ENCODE results near the gene DISP2.

DNA sequence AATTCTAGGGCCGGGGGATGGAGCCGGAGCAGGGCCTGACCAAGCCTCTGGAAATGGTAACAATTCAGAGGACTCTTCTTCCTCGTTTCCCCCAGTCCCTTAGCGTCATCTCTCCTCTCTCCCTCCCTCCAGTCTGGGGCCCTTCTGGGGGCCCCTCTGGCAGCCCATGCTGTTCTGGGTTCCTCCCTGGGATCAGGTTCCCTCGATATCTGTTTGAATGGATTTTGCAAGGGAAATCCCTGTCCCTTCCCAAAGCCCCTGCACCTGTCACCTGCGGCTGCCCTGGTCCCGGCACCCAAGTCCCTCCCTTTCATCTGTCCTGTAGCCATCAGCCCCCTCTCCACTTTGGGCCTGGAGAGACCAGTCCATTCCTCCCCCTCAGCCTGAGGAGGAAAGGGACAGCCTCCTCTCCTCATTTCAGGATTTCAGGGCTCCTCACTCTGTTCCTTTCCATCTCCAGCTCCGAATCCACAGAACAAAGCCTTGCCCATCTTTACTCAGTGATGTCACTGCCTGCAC, 48.6 kb upstream of the DISP2 start:
- TF ChIP-seq, protein P1, sequence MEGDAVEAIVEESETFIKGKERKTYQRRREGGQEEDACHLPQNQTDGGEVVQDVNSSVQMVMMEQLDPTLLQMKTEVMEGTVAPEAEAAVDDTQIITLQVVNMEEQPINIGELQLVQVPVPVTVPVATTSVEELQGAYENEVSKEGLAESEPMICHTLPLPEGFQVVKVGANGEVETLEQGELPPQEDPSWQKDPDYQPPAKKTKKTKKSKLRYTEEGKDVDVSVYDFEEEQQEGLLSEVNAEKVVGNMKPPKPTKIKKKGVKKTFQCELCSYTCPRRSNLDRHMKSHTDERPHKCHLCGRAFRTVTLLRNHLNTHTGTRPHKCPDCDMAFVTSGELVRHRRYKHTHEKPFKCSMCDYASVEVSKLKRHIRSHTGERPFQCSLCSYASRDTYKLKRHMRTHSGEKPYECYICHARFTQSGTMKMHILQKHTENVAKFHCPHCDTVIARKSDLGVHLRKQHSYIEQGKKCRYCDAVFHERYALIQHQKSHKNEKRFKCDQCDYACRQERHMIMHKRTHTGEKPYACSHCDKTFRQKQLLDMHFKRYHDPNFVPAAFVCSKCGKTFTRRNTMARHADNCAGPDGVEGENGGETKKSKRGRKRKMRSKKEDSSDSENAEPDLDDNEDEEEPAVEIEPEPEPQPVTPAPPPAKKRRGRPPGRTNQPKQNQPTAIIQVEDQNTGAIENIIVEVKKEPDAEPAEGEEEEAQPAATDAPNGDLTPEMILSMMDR (IDR thresholded peaks at IDR 0.05; ENCODE audit: borderline replicate concordance, extremely low read depth, low read length, poor library complexity, severe bottlenecking): no peak
- no peak for TF ChIP-seq EZH2 (IDR thresholded peaks at IDR 0.05; ENCODE audit: borderline replicate concordance, low read depth, low read length, severe bottlenecking)
